Measurements from ENCODE around the gene PGM3.

GRCh38 chr6:83169511-83169910 lies 23.6 kb downstream of the PGM3 start:
- TF ChIP-seq CTCF (IDR thresholded peaks at IDR 0.05) (no peak), USF1 (IDR thresholded peaks at IDR 0.05; ENCODE audit: borderline replicate concordance, low read depth) (no peak), EP300 (IDR thresholded peaks at IDR 0.05; ENCODE audit: borderline replicate concordance in 1 of 2, low read depth in 1 of 2, low read length in 1 of 2) (no peak)
